GM23338 (cell line): ENCODE results near the gene MDGA2. TPM values are rescaled to one million over a fixed set of nuclear protein-coding genes. Genes with fewer than 3 reads are reported as not detected.

Experiments used
- ATAC-seq: fragments of 200-7000 bp; cut with Tn5 transposase; 3 replicates; pipeline ENCODE4 v1.9.1; 2020
- DNase-seq: peaks from one replicate; pipeline ENCODE4 v3.0.0-alpha.2; 2015; ENCODE audit warnings: low spot score
- H2AFZ ChIP-seq: fragments of 200-600 bp; sonication (generic); 2 replicates; pipeline ENCODE4 v1.8.0; 2016; ENCODE audit warnings: antibody characterized with exemption, mild to moderate bottlenecking, moderate library complexity
- H3F3A ChIP-seq: fragments of 200-600 bp; sonication (generic); replicated peaks from 2 replicates; pipeline ENCODE4 v1.8.0; 2017; ENCODE audit warnings: antibody characterized with exemption, mixed run types, low read depth
- H3K27ac ChIP-seq: fragments of 200-600 bp; sonication (generic); 2 replicates; pipeline ENCODE4 v1.6.1; 2016; ENCODE audit warnings: low read depth
- H3K27me3 ChIP-seq: fragments of 200-600 bp; sonication (generic); 2 replicates; pipeline ENCODE4 v1.8.0; 2016; ENCODE audit warnings: mild to moderate bottlenecking, mixed run types, moderate library complexity; ENCODE audit not compliant: insufficient read depth
- H3K36me3 ChIP-seq: fragments of 200-600 bp; sonication (generic); 2 replicates; pipeline ENCODE4 v1.8.0; 2016; ENCODE audit warnings: mild to moderate bottlenecking; ENCODE audit not compliant: insufficient read depth
- H3K4me1 ChIP-seq: fragments of 200-600 bp; sonication (generic); 2 replicates; pipeline ENCODE4 v1.8.0; 2016; ENCODE audit warnings: mild to moderate bottlenecking, moderate library complexity; ENCODE audit not compliant: insufficient read depth
- H3K4me2 ChIP-seq: fragments of 200-600 bp; sonication (generic); 2 replicates; pipeline ENCODE4 v1.7.1; 2017; ENCODE audit warnings: mixed run types
- H3K4me3 ChIP-seq: fragments of 200-600 bp; sonication (generic); 2 replicates; pipeline ENCODE4 v1.6.1; 2016; ENCODE audit warnings: mixed run types
- H3K79me2 ChIP-seq: fragments of 200-600 bp; sonication (generic); replicated peaks from 2 replicates; pipeline ENCODE4 v1.8.0; 2017; ENCODE audit warnings: mild to moderate bottlenecking; ENCODE audit not compliant: insufficient read depth
- H3K9me2 ChIP-seq: fragments of 200-600 bp; sonication (generic); 2 replicates; pipeline ENCODE4 v1.8.0; 2017; ENCODE audit not compliant: insufficient read depth
- H4K20me1 ChIP-seq: fragments of 200-600 bp; sonication (generic); replicated peaks from 2 replicates; pipeline ENCODE4 v1.8.0; 2017; ENCODE audit warnings: mild to moderate bottlenecking; ENCODE audit not compliant: insufficient read depth
- H3K27ac Mint-ChIP-seq: 2 replicates; pipeline ENCODE4 v1.8.0; 2020; ENCODE audit warnings: inconsistent platforms, mild to moderate bottlenecking, moderate library complexity, mixed read lengths
- H3K27me3 Mint-ChIP-seq: 3 replicates; pipeline ENCODE4 v1.8.0; 2022; ENCODE audit warnings: low read depth, mild to moderate bottlenecking, moderate library complexity, mixed read lengths, inconsistent platforms; ENCODE audit not compliant: insufficient read depth, poor library complexity
- H3K36me3 Mint-ChIP-seq: 3 replicates; pipeline ENCODE4 v1.8.0; 2021; ENCODE audit warnings: low read depth, mild to moderate bottlenecking, inconsistent platforms, moderate library complexity, mixed read lengths
- H3K4me1 Mint-ChIP-seq: 3 replicates; pipeline ENCODE4 v1.8.0; 2020; ENCODE audit warnings: mild to moderate bottlenecking, inconsistent platforms, mixed read lengths
- H3K4me3 Mint-ChIP-seq: 3 replicates; pipeline ENCODE4 v1.8.0; 2021; ENCODE audit warnings: moderate library complexity, mild to moderate bottlenecking, inconsistent platforms, mixed read lengths
- H3K9me3 Mint-ChIP-seq: 3 replicates; pipeline ENCODE4 v1.8.0; 2020; ENCODE audit warnings: moderate library complexity, mild to moderate bottlenecking, inconsistent platforms, mixed read lengths
- CTCF ChIP-seq, 2 experiments: fragments of 200-600 bp in 1 of 2; sonication (generic) in 1 of 2; conservative IDR thresholded peaks; 2 replicates each; pipeline versions ENCODE4 v1.5.1 to v1.6.1; 2016 to 2017; ENCODE audit warnings: antibody characterized with exemption in 2 of 2, low read depth in 2 of 2, mild to moderate bottlenecking in 2 of 2, moderate library complexity in 1 of 2
- NANOG ChIP-seq: IDR thresholded peaks from 2 replicates; pipeline ENCODE4 v1.6.1; 2016; ENCODE audit warnings: antibody characterized with exemption, borderline replicate concordance
- REST ChIP-seq: IDR thresholded peaks from one replicate; pipeline ENCODE4 v1.6.1; 2018; ENCODE audit warnings: antibody characterized with exemption; ENCODE audit not compliant: unreplicated experiment
- STAT1 ChIP-seq: IDR thresholded peaks from one replicate; pipeline ENCODE4 v1.6.1; 2016; ENCODE audit warnings: antibody characterized with exemption; ENCODE audit not compliant: unreplicated experiment
- ZNF462 ChIP-seq: fragments of 250-450 bp; sonication (Bioruptor Pico); IDR thresholded peaks from 2 replicates; pipeline ENCODE4 v1.5.0; 2020; ENCODE audit warnings: mild to moderate bottlenecking, moderate library complexity
- polyA plus RNA-seq: library from polyadenylated mRNA; unstranded; fragments of >200 nt; fragmentation: Nextera tagmentation; extraction: Ambion mirVana; gene quantifications from 2 replicates; pipeline ENCODE4 v1.2.1, GENCODE V29; 2016
- total RNA-seq: library from RNA; depleted of rRNA; stranded (reverse); fragments of >200 nt; shearing (Covaris generic); gene quantifications from 2 replicates; pipeline ENCODE4 v1.2.3, GENCODE V29; 2014

MDGA2 gene
- total and polyA plus RNA-seq, 2 experiments from 2014 or later: 0.68 to 1.7 TPM

GRCh38 chr14:47567273-47567672, 108.1 kb downstream of the MDGA2 start:
- Mint-ChIP-seq H3K4me1 (no peaks in the 10 kb centered on the region), H3K36me3 (no peaks in the 10 kb centered on the region), H3K27me3 (peaks cover 4% of the 10 kb centered on the region), H3K27ac (no peak overlapping the region), H3K9me3 (no peaks in the 10 kb centered on the region), H3K4me3 (no peak overlapping the region)
- no peak overlapping the region for H2AFZ ChIP-seq
- TF ChIP-seq STAT1: no peak
- no peak for TF ChIP-seq REST
- no peak for TF ChIP-seq CTCF (conservative IDR thresholded peaks at IDR 0.05; ENCODE audit: low read depth in 2 of 2)
- TF ChIP-seq NANOG: no peak
- no peaks in the 10 kb centered on the region for H3K79me2 ChIP-seq
- H3K27me3 ChIP-seq: no peaks in the 10 kb centered on the region
- no peak for DNase-seq
- H3K4me3 ChIP-seq: no peak overlapping the region
- H4K20me1 ChIP-seq: no peaks in the 10 kb centered on the region
- no peak overlapping the region for H3K27ac ChIP-seq
- H3K4me1 ChIP-seq: no peaks in the 10 kb centered on the region
- ATAC-seq: no peak
- H3K36me3 ChIP-seq: no peaks in the 10 kb centered on the region
- no peak overlapping the region for H3K4me2 ChIP-seq
- H3F3A ChIP-seq: no peaks in the 10 kb centered on the region
- 0 out of 2 replicates have a peak, but pooled peaks cover 6% of the 10 kb centered on the region for H3K9me2 ChIP-seq

- no peaks in the 10 kb centered on the region for H3K27me3 Mint-ChIP-seq
- H3K27ac ChIP-seq: no peak overlapping the region
- no peaks in the 10 kb centered on the region for H3F3A ChIP-seq
- no peaks in the 10 kb centered on the region for H3K9me2 ChIP-seq
- no peaks in the 10 kb centered on the region for H3K27me3 ChIP-seq
- ATAC-seq: no peak
- no peaks in the 10 kb centered on the region for H3K36me3 ChIP-seq
- H3K4me1 Mint-ChIP-seq: no peaks in the 10 kb centered on the region
- no peak overlapping the region for H3K4me2 ChIP-seq
- no peaks in the 10 kb centered on the region for H3K36me3 Mint-ChIP-seq
- no peaks in the 10 kb centered on the region for H3K4me1 ChIP-seq
- H3K27ac Mint-ChIP-seq: no peak overlapping the region
- no peak for DNase-seq
- H3K79me2 ChIP-seq: no peaks in the 10 kb centered on the region
- no peak overlapping the region for H3K4me3 Mint-ChIP-seq
- no peak for TF ChIP-seq ZNF462 (CRISPR knock-in tag)
- no peaks in the 10 kb centered on the region for H4K20me1 ChIP-seq
- no peaks in the 10 kb centered on the region for H3K9me3 Mint-ChIP-seq
- H2AFZ ChIP-seq: no peak overlapping the region
- H3K4me3 ChIP-seq: no peak overlapping the region
Measured at GRCh38 chr14:47557894-47558293, 117.5 kb downstream of the MDGA2 start.
